HK-2 (cell line): ENCODE measurements around the gene RALB.

ENCODE experiments used
- DNase-seq: peaks from one replicate; pipeline ENCODE4 v3.0.0-alpha.2; 2018; ENCODE audit not compliant: unreplicated experiment

Gene RALB

GRCh38 chr2:120262761-120263428 is 10.2 kb downstream of the RALB start:
- DNase-seq = no peak

GRCh38 chr2:120265006-120265405 is 12.4 kb downstream of the RALB start:
- DNase-seq = no peak

DNA sequence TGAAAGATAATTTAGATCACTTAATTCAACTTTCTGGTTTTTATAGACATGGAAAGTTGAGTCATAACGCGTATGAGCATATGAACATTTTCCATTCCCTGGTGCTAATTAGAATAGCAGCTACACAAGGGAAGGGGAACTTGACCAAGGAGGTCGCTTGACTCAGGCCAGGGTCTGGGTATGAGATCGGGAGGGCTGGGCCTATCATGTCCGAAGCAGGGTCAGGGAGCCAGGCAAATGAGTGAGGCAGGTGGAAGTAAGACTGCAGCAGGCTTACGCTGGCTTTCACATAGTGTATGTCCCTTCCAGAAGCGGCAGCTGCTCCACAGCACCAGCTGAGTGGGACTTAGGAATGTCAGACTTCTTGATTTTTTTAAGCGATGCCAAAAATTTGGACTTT is 14.7 kb downstream of the RALB start:
- DNase-seq = no peak

DNA sequence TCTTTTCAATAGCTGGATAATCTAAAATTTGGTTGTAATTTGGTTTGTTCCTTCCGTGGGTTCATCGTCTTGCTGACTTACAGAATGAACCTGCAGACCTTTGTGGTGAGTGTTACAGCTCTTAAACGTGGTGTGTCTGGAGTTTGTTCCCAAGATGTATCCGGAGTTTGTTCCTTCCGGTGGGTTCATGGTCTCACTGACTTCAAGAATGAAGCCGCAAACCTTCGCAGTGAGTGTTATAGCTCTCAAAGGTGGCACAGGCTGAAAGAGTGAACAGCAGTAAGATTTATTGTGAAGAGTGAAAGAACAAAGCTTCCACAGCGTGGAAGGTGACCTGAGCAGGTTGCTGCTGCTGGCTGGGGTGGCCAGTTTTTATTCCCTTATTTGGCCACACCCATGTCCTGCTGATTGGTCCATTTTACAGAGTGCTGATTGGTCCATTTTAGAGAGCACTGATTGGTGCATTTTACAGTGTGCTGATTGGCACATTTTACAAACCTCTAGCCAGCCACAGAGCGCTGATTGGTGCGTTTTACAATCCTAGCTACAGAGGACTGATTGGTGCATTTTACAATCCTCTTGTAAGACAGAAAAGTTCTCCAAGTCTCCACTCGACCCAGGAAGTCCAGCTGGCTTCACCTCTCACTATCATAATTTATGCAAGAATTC is 16.6 kb downstream of the RALB start:
- DNase-seq = no peak

GRCh38 chr2:120269816-120270215 is 17.2 kb downstream of the RALB start:
- DNase-seq = no peak

DNA sequence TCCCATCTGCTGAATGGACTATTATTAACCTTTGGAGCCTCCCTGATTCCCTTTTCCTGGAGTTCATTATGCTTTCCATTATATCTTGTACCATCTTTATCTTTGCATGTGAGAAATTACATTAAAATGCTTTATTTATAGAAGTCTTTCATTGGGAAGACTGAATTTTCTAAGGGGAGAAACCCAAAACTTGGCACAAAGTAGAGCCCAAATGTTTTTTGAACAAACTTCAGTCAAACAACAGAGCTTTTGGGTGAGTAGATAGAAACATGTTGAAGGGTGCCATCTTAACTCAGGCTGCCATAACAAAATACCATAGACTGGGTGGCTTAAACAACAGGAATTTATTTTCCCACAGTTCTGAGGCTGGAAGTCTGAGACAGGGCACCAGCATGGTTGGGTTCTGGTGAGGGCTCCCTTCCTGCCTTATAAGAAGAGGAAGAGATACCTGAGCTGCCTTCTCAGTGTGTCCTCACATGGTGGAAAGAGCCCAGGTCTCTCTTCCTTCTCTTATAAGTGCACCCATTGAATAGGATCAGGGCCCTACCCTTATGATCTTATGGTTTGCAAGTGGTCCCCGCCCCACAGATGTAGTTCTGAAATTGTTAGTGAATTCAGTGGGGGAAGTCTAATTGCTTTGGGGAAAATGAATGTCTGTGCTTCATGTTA is 19.2 kb downstream of the RALB start:
- DNase-seq = no peak

GRCh38 chr2:120272763-120273481 is 20.3 kb downstream of the RALB start:
- DNase-seq = no peak

DNA sequence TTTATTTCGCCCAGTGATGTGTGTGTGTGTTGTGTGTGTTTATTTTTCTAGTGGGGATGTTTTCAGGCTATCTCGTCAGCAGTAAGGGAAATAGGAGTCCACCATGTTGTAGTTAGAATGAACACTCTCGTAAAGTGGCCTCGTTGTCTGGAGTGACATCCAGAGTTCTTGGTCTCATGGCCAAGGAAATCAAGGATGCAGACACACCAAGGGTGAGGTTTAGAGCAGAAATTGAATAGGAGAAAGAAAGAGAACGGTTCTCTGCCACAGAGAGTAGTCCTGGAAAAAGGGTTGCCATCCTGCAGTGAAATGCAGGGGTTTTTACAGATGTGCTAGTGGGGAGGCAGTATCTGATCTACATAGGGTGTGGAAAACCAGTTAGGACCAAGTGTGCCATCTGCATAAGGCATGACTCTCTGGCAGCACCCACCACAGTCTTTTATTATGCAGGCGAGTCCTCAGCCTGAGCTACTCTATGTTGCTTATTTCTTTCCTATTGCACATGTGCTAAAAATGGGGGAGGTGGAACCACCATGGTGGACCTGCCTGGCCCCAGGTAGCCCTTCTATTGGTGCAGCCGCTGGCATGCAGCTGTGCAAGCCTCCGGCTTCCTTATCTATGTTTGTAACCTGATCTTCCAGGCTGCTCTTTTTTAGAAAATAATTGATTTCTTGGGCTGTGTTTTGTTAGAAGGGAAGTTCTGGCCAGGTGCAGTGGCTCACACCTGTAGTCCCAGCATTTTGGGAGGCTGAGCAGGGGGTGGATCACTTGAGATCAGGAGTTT is 23.2 kb downstream of the RALB start:
- no peak for DNase-seq

DNA sequence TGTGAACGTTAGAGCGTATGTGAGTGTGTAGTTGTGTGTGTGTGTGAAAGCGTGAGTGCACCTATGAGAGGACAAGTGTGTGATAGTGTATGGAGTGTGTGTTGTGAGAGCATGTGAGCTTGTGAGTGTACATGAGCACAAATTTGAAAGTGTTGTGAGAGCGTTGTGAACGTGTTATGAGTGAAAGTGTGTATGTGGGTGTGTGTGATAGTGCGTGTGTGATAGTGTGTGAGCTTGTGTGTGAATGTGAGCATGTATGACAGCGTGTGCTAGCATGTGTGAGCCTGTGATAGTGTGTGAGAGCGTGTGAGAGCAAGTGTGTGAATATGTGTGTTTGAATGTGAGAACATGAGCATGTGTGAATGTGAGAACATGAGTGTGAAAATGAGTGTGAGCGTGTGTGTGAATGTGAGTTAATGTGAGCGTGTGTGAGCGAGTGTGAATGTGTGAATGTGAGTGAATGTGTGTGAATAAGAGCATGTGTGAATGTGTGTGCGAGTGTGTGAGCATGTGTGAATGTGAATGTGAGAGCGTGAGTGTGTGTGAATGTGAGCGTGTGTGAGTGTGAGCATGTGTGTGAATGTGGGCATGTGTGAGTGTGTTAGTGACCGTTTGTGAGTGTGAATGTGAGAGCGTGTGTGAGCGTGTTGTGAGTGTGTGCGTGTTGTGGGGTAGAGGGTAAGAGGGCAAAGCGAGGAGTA is 25.0 kb downstream of the RALB start:
- DNase-seq = no peak

- DNase-seq = no peak
These were observed 26.2 kb downstream of the RALB start for GRCh38 chr2:120278901-120279300.

GRCh38 chr2:120279708-120280107 is 27.1 kb downstream of the RALB start:
- DNase-seq = no peak

- no peak for DNase-seq
These were observed 31.0 kb downstream of the RALB start for GRCh38 chr2:120283649-120284048.

GRCh38 chr2:120285056-120285455 is 32.4 kb downstream of the RALB start:
- no peak for DNase-seq

DNA sequence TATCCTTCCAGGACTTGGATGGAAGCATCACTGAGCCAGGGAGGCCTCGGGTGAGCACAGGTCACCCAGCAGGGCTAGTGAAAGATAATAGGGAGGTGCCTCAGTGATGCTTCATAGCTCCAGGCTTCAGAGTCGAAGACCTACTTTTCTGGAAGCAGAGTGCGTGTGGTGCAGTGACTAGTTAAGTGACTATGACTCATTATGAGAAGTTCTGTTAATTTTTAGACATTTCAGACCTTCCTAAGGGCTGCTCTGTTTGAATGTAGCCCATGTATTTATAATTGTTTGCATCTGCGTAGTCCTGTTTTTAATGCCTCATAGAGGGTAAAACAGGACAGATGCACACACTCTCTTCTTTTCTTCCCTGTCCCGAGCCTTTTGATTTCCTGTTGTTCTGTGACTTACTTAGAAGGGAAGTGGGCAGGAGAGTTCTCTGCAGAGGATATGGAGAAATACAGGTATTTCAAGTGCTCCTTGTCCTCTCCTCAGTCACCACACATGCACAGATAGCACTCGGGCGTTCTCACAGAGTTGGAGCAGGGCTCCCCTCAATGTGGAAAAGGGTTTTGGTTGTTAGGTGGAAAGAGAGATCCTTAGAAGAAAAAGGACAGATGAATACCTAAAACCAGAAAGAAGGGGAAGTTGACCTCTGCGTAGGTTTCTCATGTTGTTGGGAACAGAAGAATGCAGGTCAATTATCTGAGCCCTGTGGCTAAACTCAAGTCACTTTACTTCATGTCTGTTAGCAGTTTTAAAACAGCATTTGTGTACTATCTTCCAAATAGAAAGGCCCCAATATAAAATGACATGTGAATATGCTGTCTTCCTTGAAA is 34.7 kb downstream of the RALB start:
- DNase-seq = peak; percentile 60

DNA sequence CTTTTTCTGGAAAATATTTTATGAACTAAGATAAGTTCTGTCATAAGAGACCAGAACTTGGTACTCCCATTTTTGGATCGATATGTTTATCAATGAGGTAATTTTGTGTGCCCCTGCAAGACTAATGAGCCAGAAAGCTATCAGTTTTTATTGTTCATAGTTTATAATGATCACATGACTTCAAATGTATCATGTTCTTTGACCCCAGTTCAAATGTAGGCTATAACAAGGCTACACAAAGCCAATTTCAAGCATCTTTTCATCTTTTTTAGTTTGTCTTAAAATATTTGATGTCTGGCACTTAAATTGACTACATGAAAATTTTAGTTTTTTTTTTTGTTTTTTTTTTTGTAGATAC is 35.3 kb downstream of the RALB start:
- DNase-seq = no peak

GRCh38 chr2:120289221-120289906 is 36.7 kb downstream of the RALB start:
- no peak for DNase-seq

GRCh38 chr2:120290737-120291136 is 38.1 kb downstream of the RALB start:
- no peak for DNase-seq

DNA sequence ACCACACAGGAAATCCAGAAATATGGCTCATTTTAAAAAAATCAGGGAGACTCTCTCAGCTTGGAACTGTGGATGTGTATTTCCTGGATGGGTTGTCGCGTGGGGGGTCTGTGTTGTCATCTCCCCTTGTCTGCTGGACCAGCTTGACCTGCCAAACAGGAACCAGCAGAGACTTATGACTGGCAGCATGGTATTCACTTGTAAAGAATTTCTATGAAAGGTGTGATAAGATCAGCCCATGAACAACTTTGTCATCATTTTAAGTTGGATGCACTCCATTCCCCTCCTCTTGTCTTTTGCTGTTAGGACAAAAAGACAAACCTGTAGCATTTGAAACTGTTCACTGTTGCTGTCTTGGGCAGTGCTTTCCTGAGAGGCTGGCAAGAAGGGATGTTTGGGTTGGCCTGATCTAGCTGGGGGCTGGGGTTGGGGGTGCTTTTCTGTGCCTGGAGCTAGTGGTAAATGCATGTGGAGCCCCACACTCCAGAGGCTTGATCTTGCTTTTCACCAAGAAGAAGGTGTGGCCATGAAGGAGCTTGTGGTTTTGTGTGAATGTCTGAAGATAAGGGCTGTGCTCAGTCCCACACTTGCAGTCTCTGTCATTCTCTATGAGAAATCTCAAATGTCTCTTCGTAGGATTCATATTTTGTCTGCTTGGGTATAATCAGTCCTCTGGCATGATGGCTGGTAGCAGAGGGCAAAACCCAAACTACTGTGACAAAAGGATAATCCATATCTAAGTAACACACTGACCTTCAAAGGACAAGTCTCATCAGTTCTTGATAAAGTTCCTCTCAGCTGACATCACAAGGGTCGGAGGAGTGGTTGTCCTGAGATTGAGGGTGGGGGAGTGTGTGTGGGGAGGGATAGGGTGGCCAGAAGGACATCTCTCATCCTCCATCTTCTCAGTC is 39.0 kb downstream of the RALB start:
- DNase-seq = no peak
